GM10248 (cell line): ENCODE results near the gene PROSER2.

Experiments
- CTCF ChIA-PET: fragments of 300-600 bp; sonication (Branson Sonifier 250); formaldehyde crosslinking; extraction: SDS; loops from one replicate; lab custom pipeline; 2021; ENCODE audit warnings: antibody characterized with exemption; lab: Yijun Ruan, JAX
- POLR2A ChIA-PET: fragments of 350-650 bp; sonication (Branson Sonifier 250); formaldehyde crosslinking; extraction: SDS; loops from one replicate; lab custom pipeline; 2020; ENCODE audit warnings: antibody characterized with exemption; lab: Yijun Ruan, JAX
- DNase-seq: peaks from one replicate; pipeline ENCODE4 v3.0.0; 2012; ENCODE audit errors: extremely low spot score
- TF ChIP-seq, protein P1 (sequence below): IDR thresholded peaks from 2 replicates; pipeline ENCODE4 v1.5.1; 2012; ENCODE audit warnings: mild to moderate bottlenecking, low read depth; ENCODE audit errors: extremely low read depth, missing control alignments, control extremely low read depth

The PROSER2 gene

DNA sequence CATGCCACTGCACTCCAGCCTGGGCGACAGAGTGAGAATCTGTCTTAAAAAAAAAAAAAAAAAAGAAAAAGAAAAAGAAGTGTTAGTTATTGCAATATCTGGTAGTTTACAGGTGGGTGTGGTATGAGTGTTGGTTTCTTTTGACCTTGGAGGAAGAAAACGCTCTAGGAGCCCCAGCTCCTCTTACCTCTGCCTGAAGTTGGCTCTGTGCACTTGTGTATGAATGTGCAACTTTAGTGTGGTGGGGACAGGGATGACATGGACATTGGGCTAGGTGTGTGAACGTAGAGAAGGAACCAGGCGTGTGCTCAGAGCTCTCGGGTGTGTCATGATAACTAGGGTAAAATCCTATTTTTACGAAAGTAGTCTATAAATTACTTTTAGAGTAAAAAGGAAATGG lies 11.9 kb downstream of the PROSER2 start:
- DNase-seq = no peak
- ChIA-PET POLR2A (no interaction called here), CTCF (interaction anchor here (1.0 kb wide), 1 partner anchor 15 kb away, joined by 3 read pairs; no protein-coding TSS in a partner anchor)
- TF ChIP-seq, protein P1, sequence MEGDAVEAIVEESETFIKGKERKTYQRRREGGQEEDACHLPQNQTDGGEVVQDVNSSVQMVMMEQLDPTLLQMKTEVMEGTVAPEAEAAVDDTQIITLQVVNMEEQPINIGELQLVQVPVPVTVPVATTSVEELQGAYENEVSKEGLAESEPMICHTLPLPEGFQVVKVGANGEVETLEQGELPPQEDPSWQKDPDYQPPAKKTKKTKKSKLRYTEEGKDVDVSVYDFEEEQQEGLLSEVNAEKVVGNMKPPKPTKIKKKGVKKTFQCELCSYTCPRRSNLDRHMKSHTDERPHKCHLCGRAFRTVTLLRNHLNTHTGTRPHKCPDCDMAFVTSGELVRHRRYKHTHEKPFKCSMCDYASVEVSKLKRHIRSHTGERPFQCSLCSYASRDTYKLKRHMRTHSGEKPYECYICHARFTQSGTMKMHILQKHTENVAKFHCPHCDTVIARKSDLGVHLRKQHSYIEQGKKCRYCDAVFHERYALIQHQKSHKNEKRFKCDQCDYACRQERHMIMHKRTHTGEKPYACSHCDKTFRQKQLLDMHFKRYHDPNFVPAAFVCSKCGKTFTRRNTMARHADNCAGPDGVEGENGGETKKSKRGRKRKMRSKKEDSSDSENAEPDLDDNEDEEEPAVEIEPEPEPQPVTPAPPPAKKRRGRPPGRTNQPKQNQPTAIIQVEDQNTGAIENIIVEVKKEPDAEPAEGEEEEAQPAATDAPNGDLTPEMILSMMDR = no peak

DNA sequence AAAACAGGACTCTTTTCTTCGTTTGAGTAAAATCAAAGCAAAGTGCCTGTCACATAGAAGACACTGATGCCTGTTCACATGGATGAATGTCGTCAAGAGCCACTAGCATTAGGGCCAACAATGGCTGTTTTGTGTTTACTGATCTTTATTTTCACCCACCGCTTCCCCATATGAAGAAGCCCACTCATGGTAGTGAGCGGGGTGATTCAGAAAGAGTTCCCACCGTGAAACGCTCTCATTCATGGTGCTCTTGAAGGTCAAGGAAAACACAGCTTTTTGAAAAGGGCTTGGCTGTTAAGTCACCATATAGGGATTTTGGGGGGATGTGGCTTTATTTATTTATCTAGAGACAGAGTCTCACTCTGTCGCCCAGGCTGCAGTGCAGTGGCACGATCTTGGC lies 12.5 kb downstream of the PROSER2 start:
- DNase-seq = no peak
- TF ChIP-seq, protein P1 = no peak
- ChIA-PET POLR2A (no interaction called here), CTCF (interaction anchor here (1.0 kb wide), 1 partner anchor 15 kb away, joined by 3 read pairs; no protein-coding TSS in a partner anchor)

- ChIA-PET CTCF (interaction anchor here (1.0 to 1.1 kb wide), 2 partner anchors 8 to 18 kb away, joined by 3 to 5 read pairs; no protein-coding TSS in a partner anchor), POLR2A (no interaction called here)
- DNase-seq = no peak
Observed at GRCh38 chr10:11837372-11838161, 14.4 kb downstream of the PROSER2 start.

GRCh38 chr10:11838298-11838852 lies 15.2 kb downstream of the PROSER2 start:
- POLR2A ChIA-PET = no interaction called here
- TF ChIP-seq, protein P1 = no peak
- DNase-seq = no peak
- CTCF ChIA-PET = interaction anchor here (1.0 kb wide), 1 partner anchor 19 kb away, joined by 3 read pairs; no protein-coding TSS in a partner anchor

More at GRCh38 chr10:11837372-11838161, 14.4 kb downstream of the PROSER2 start:
- TF ChIP-seq, protein P1 = no peak

GRCh38 chr10:11841375-11841774 lies 18.2 kb downstream of the PROSER2 start:
- CTCF ChIA-PET = interaction anchor here (0.9 kb wide), 1 partner anchor 26 kb away, joined by 3 read pairs; no protein-coding TSS in a partner anchor
- TF ChIP-seq, protein P1 = no peak
- no peak for DNase-seq
- POLR2A ChIA-PET = no interaction called here

DNA sequence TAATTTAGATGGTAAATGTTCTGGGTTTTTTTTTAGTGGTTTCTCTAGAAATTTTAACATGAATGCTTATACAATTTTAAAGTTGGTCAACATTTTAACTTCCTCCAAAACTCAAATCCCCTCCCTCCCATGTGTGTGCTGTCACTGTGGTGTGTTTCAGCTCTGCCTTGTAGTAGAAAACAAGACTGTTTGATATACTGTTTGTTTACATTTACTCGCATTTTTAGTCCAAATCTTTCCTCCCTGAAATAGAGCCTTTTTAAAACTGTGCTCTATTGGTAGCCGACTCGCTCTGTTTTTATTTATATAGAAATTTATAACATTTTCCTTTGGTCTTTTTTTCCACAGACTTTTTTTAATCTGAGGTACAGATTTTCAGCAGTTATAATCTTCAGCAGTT lies 19.3 kb downstream of the PROSER2 start:
- CTCF ChIA-PET = interaction anchor here (0.6 kb wide), 1 partner anchor 13 kb away, joined by 3 read pairs; no protein-coding TSS in a partner anchor
- POLR2A ChIA-PET = no interaction called here
- TF ChIP-seq, protein P1 = no peak
- DNase-seq = no peak
